ENCODE measurements around the gene NFIC.
"Not testable (repeated sequence)": the region's sequence is repeated elsewhere in the genome, so short reads cannot be mapped to it uniquely, and the experiment has no call there.

DNA sequence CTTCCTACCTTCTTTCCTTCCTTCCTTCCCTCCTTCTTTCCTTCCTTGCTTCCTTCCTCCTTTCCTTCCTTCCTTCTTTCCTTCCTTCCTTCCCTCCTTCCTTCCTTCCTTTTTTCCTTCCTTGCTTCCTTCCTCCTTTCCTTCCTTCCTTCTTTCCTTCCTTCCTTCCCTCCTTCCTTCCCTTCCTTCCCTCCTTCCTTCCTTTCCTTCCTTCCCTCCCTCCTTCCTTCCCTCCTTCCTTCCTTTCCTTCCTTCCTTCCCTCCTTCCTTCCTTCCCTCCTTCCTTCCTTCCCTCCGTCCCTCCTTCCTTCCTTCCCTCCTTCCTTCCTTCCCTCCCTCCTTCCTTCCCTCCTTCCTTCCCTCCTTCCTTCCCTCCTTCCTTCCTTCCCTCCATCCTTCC, 34.2 kb upstream of the NFIC start:
- not testable (repeated sequence) for TF ChIP-seq CTCF (IDR thresholded peaks at IDR 0.05; ENCODE audit: insufficient read depth, low read depth, low read length); EZH2 (IDR thresholded peaks at IDR 0.05; ENCODE audit: insufficient read depth, low read length)

Measured in astrocyte (in vitro differentiated cells and primary cell).